HCT116 (cell line): Measurements from ENCODE around the gene ALDH1A2.
"Not testable (repeated sequence)": the region's sequence is repeated elsewhere in the genome, so short reads cannot be mapped to it uniquely, and the experiment has no call there.

Experiments
- ATF3 ChIP-seq: IDR thresholded peaks from 2 replicates; pipeline ENCODE4 v1.6.1; 2012
- CEBPB ChIP-seq: IDR thresholded peaks from 2 replicates; pipeline ENCODE4 v1.6.1; 2012; ENCODE audit warnings: low read depth
- CTCF ChIP-seq, 3 experiments: fragments of 200-600 bp in 1 of 3; sonication (generic) in 1 of 3; IDR thresholded peaks in 2 of 3; conservative IDR thresholded peaks in 1 of 3; 2 replicates each; pipeline ENCODE4 v1.5.1; 2012 to 2017; ENCODE audit warnings: low read depth in 2 of 3, low read length in 2 of 3, antibody characterized with exemption in 1 of 3, borderline replicate concordance in 1 of 3, control low read depth in 1 of 3, mild to moderate bottlenecking in 1 of 3, mixed read lengths in 1 of 3, mixed run types in 1 of 3, moderate library complexity in 1 of 3; ENCODE audit not compliant: insufficient read depth in 1 of 3
- ELF1 ChIP-seq: IDR thresholded peaks from 2 replicates; pipeline ENCODE4 v1.6.1; 2012; ENCODE audit warnings: low read depth, borderline replicate concordance
- EZH2 ChIP-seq: fragments of 200-600 bp; sonication (generic); IDR thresholded peaks from 2 replicates; pipeline ENCODE4 v1.6.1; 2017; ENCODE audit warnings: antibody characterized with exemption, mixed run types
- FOSL1 ChIP-seq: IDR thresholded peaks from 2 replicates; pipeline ENCODE4 v1.6.1; 2012; ENCODE audit warnings: low read depth
- MAX ChIP-seq: IDR thresholded peaks from 2 replicates; pipeline ENCODE4 v1.6.1; 2012
- POLR2A ChIP-seq: IDR thresholded peaks from 2 replicates; pipeline ENCODE4 v1.7.0; 2011; ENCODE audit warnings: borderline replicate concordance; ENCODE audit not compliant: insufficient read depth, insufficient read length; ENCODE audit errors: extremely low read depth
- POLR2AphosphoS5 ChIP-seq: IDR thresholded peaks from 2 replicates; pipeline ENCODE4 v1.6.1; 2011; ENCODE audit warnings: mild to moderate bottlenecking, low read depth, low read length, moderate library complexity
- RAD21 ChIP-seq: IDR thresholded peaks from 2 replicates; pipeline ENCODE4 v1.6.1; 2012; ENCODE audit warnings: low read depth, mild to moderate bottlenecking
- REST ChIP-seq: IDR thresholded peaks from 2 replicates; pipeline ENCODE4 v1.6.1; 2012; ENCODE audit warnings: low read depth
- SP1 ChIP-seq: IDR thresholded peaks from 2 replicates; pipeline ENCODE4 v1.6.1; 2012; ENCODE audit warnings: low read depth

GRCh38 chr15:58113358-58113757, 47.8 kb upstream of the ALDH1A2 start:
- not testable (repeated sequence) for TF ChIP-seq POLR2A; POLR2AphosphoS5; CEBPB; CTCF (IDR thresholded peaks at IDR 0.05 in 2 of 3, conservative IDR thresholded peaks at IDR 0.05 in 1 of 3; ENCODE audit: borderline replicate concordance in 1 of 3, insufficient read depth in 1 of 3, low read depth in 2 of 3, low read length in 2 of 3); FOSL1; SP1; RAD21; MAX; EZH2; REST; ATF3; ELF1
